GM23338 (cell line): ENCODE data around the gene GCM1. TPM values are rescaled to one million over a fixed set of nuclear protein-coding genes. Genes with fewer than 3 reads are reported as not detected.

Source experiments
- ATAC-seq: fragments of 200-7000 bp; cut with Tn5 transposase; 3 replicates; pipeline ENCODE4 v1.9.1; 2020
- DNase-seq: peaks from one replicate; pipeline ENCODE4 v3.0.0-alpha.2; 2015; ENCODE audit warnings: low spot score
- H2AFZ ChIP-seq: fragments of 200-600 bp; sonication (generic); 2 replicates; pipeline ENCODE4 v1.8.0; 2016; ENCODE audit warnings: antibody characterized with exemption, mild to moderate bottlenecking, moderate library complexity
- H3F3A ChIP-seq: fragments of 200-600 bp; sonication (generic); replicated peaks from 2 replicates; pipeline ENCODE4 v1.8.0; 2017; ENCODE audit warnings: antibody characterized with exemption, mixed run types, low read depth
- H3K27ac ChIP-seq: fragments of 200-600 bp; sonication (generic); 2 replicates; pipeline ENCODE4 v1.6.1; 2016; ENCODE audit warnings: low read depth
- H3K27me3 ChIP-seq: fragments of 200-600 bp; sonication (generic); 2 replicates; pipeline ENCODE4 v1.8.0; 2016; ENCODE audit warnings: mild to moderate bottlenecking, mixed run types, moderate library complexity; ENCODE audit not compliant: insufficient read depth
- H3K36me3 ChIP-seq: fragments of 200-600 bp; sonication (generic); 2 replicates; pipeline ENCODE4 v1.8.0; 2016; ENCODE audit warnings: mild to moderate bottlenecking; ENCODE audit not compliant: insufficient read depth
- H3K4me1 ChIP-seq: fragments of 200-600 bp; sonication (generic); 2 replicates; pipeline ENCODE4 v1.8.0; 2016; ENCODE audit warnings: mild to moderate bottlenecking, moderate library complexity; ENCODE audit not compliant: insufficient read depth
- H3K4me2 ChIP-seq: fragments of 200-600 bp; sonication (generic); 2 replicates; pipeline ENCODE4 v1.7.1; 2017; ENCODE audit warnings: mixed run types
- H3K4me3 ChIP-seq: fragments of 200-600 bp; sonication (generic); 2 replicates; pipeline ENCODE4 v1.6.1; 2016; ENCODE audit warnings: mixed run types
- H3K79me2 ChIP-seq: fragments of 200-600 bp; sonication (generic); replicated peaks from 2 replicates; pipeline ENCODE4 v1.8.0; 2017; ENCODE audit warnings: mild to moderate bottlenecking; ENCODE audit not compliant: insufficient read depth
- H3K9me2 ChIP-seq: fragments of 200-600 bp; sonication (generic); 2 replicates; pipeline ENCODE4 v1.8.0; 2017; ENCODE audit not compliant: insufficient read depth
- H4K20me1 ChIP-seq: fragments of 200-600 bp; sonication (generic); replicated peaks from 2 replicates; pipeline ENCODE4 v1.8.0; 2017; ENCODE audit warnings: mild to moderate bottlenecking; ENCODE audit not compliant: insufficient read depth
- H3K27ac Mint-ChIP-seq: 2 replicates; pipeline ENCODE4 v1.8.0; 2020; ENCODE audit warnings: inconsistent platforms, mild to moderate bottlenecking, moderate library complexity, mixed read lengths
- H3K27me3 Mint-ChIP-seq: 3 replicates; pipeline ENCODE4 v1.8.0; 2022; ENCODE audit warnings: low read depth, mild to moderate bottlenecking, moderate library complexity, mixed read lengths, inconsistent platforms; ENCODE audit not compliant: insufficient read depth, poor library complexity
- H3K36me3 Mint-ChIP-seq: 3 replicates; pipeline ENCODE4 v1.8.0; 2021; ENCODE audit warnings: low read depth, mild to moderate bottlenecking, inconsistent platforms, moderate library complexity, mixed read lengths
- H3K4me1 Mint-ChIP-seq: 3 replicates; pipeline ENCODE4 v1.8.0; 2020; ENCODE audit warnings: mild to moderate bottlenecking, inconsistent platforms, mixed read lengths
- H3K4me3 Mint-ChIP-seq: 3 replicates; pipeline ENCODE4 v1.8.0; 2021; ENCODE audit warnings: moderate library complexity, mild to moderate bottlenecking, inconsistent platforms, mixed read lengths
- H3K9me3 Mint-ChIP-seq: 3 replicates; pipeline ENCODE4 v1.8.0; 2020; ENCODE audit warnings: moderate library complexity, mild to moderate bottlenecking, inconsistent platforms, mixed read lengths
- CTCF ChIP-seq, 2 experiments: fragments of 200-600 bp in 1 of 2; sonication (generic) in 1 of 2; conservative IDR thresholded peaks; 2 replicates each; pipeline versions ENCODE4 v1.5.1 to v1.6.1; 2016 to 2017; ENCODE audit warnings: antibody characterized with exemption in 2 of 2, low read depth in 2 of 2, mild to moderate bottlenecking in 2 of 2, moderate library complexity in 1 of 2
- ETS1 ChIP-seq: IDR thresholded peaks from 2 replicates; pipeline ENCODE4 v1.6.1; 2016; ENCODE audit warnings: antibody characterized with exemption
- EZH2 ChIP-seq: fragments of 200-600 bp; sonication (generic); IDR thresholded peaks from one replicate; pipeline ENCODE4 v1.8.0; 2017; ENCODE audit warnings: antibody characterized with exemption, mild to moderate bottlenecking, low read depth; ENCODE audit not compliant: unreplicated experiment
- NANOG ChIP-seq: IDR thresholded peaks from 2 replicates; pipeline ENCODE4 v1.6.1; 2016; ENCODE audit warnings: antibody characterized with exemption, borderline replicate concordance
- STAT1 ChIP-seq: IDR thresholded peaks from one replicate; pipeline ENCODE4 v1.6.1; 2016; ENCODE audit warnings: antibody characterized with exemption; ENCODE audit not compliant: unreplicated experiment
- ZNF114 ChIP-seq: fragments of 250-450 bp; sonication (Bioruptor Pico); IDR thresholded peaks from 2 replicates; pipeline ENCODE4 v1.5.0; 2020; ENCODE audit warnings: mild to moderate bottlenecking, moderate library complexity
- polyA plus RNA-seq: library from polyadenylated mRNA; unstranded; fragments of >200 nt; fragmentation: Nextera tagmentation; extraction: Ambion mirVana; gene quantifications from 2 replicates; pipeline ENCODE4 v1.2.1, GENCODE V29; 2016
- total RNA-seq: library from RNA; depleted of rRNA; stranded (reverse); fragments of >200 nt; shearing (Covaris generic); gene quantifications from 2 replicates; pipeline ENCODE4 v1.2.3, GENCODE V29; 2014
- TF ChIP-seq, protein P1 (sequence below): fragments of 250-450 bp; sonication (Bioruptor Pico); IDR thresholded peaks from 2 replicates; pipeline ENCODE4 v1.5.0; 2020; ENCODE audit warnings: mild to moderate bottlenecking, moderate library complexity

Gene GCM1
- total and polyA plus RNA-seq, 2 experiments from 2014 or later: not detected

- Mint-ChIP-seq H3K27me3 (no peaks in the 10 kb centered on the region), H3K4me3 (no peak overlapping the region), H3K9me3 (no peaks in the 10 kb centered on the region), H3K27ac (no peak overlapping the region), H3K4me1 (peaks cover 2% of the 10 kb centered on the region; the same call in 1 of the 3 replicates), H3K36me3 (peaks cover 8% of the 10 kb centered on the region; the same call in 1 of the 3 replicates)
- TF ChIP-seq NANOG: no peak
- no peak for TF ChIP-seq EZH2
- TF ChIP-seq, protein P1, sequence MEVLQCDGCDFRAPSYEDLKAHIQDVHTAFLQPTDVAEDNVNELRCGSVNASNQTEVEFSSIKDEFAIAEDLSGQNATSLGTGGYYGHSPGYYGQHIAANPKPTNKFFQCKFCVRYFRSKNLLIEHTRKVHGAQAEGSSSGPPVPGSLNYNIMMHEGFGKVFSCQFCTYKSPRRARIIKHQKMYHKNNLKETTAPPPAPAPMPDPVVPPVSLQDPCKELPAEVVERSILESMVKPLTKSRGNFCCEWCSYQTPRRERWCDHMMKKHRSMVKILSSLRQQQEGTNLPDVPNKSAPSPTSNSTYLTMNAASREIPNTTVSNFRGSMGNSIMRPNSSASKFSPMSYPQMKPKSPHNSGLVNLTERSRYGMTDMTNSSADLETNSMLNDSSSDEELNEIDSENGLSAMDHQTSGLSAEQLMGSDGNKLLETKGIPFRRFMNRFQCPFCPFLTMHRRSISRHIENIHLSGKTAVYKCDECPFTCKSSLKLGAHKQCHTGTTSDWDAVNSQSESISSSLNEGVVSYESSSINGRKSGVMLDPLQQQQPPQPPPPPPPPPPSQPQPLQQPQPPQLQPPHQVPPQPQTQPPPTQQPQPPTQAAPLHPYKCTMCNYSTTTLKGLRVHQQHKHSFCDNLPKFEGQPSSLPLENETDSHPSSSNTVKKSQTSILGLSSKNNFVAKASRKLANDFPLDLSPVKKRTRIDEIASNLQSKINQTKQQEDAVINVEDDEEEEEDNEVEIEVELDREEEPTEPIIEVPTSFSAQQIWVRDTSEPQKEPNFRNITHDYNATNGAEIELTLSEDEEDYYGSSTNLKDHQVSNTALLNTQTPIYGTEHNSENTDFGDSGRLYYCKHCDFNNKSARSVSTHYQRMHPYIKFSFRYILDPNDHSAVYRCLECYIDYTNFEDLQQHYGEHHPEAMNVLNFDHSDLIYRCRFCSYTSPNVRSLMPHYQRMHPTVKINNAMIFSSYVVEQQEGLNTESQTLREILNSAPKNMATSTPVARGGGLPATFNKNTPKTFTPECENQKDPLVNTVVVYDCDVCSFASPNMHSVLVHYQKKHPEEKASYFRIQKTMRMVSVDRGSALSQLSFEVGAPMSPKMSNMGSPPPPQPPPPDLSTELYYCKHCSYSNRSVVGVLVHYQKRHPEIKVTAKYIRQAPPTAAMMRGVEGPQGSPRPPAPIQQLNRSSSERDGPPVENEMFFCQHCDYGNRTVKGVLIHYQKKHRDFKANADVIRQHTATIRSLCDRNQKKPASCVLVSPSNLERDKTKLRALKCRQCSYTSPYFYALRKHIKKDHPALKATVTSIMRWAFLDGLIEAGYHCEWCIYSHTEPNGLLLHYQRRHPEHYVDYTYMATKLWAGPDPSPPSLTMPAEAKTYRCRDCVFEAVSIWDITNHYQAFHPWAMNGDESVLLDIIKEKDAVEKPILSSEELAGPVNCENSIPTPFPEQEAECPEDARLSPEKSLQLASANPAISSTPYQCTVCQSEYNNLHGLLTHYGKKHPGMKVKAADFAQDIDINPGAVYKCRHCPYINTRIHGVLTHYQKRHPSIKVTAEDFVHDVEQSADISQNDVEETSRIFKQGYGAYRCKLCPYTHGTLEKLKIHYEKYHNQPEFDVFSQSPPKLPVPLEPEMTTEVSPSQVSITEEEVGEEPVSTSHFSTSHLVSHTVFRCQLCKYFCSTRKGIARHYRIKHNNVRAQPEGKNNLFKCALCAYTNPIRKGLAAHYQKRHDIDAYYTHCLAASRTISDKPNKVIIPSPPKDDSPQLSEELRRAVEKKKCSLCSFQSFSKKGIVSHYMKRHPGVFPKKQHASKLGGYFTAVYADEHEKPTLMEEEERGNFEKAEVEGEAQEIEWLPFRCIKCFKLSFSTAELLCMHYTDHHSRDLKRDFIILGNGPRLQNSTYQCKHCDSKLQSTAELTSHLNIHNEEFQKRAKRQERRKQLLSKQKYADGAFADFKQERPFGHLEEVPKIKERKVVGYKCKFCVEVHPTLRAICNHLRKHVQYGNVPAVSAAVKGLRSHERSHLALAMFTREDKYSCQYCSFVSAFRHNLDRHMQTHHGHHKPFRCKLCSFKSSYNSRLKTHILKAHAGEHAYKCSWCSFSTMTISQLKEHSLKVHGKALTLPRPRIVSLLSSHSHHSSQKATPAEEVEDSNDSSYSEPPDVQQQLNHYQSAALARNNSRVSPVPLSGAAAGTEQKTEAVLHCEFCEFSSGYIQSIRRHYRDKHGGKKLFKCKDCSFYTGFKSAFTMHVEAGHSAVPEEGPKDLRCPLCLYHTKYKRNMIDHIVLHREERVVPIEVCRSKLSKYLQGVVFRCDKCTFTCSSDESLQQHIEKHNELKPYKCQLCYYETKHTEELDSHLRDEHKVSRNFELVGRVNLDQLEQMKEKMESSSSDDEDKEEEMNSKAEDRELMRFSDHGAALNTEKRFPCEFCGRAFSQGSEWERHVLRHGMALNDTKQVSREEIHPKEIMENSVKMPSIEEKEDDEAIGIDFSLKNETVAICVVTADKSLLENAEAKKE: no peak
- no peak for TF ChIP-seq CTCF (conservative IDR thresholded peaks at IDR 0.05; ENCODE audit: low read depth in 2 of 2)
- no peak for TF ChIP-seq ZNF114 (CRISPR knock-in tag)
- no peak for TF ChIP-seq STAT1
- TF ChIP-seq ETS1: no peak
- ATAC-seq: no peak
- no peaks in the 10 kb centered on the region for H4K20me1 ChIP-seq
- H3K36me3 ChIP-seq: peaks cover 5% of the 10 kb centered on the region
- H3K4me1 ChIP-seq: no peaks in the 10 kb centered on the region
- no peak overlapping the region for H2AFZ ChIP-seq
- no peak for DNase-seq
- H3K79me2 ChIP-seq: no peaks in the 10 kb centered on the region
- no peak overlapping the region for H3K27ac ChIP-seq
- H3K27me3 ChIP-seq: no peaks in the 10 kb centered on the region
- no peak overlapping the region for H3K4me3 ChIP-seq
- H3K9me2 ChIP-seq: no peaks in the 10 kb centered on the region
- no peak overlapping the region for H3K4me2 ChIP-seq
- no peaks in the 10 kb centered on the region for H3F3A ChIP-seq
Measured at GRCh38 chr6:53104916-53105315, 43.7 kb downstream of the GCM1 start.
